Activated CD4-positive, alpha-beta T cell treated with anti-CD3 and anti-CD28 coated beads, Interleukin-2, amount 10 ng/mL, durations not matched to agents 24 days and 14 days (primary cell): ENCODE measurements around the gene GSK3B. TPM values are rescaled to one million over a fixed set of nuclear protein-coding genes. Genes with fewer than 3 reads are reported as not detected.

Source experiments
- DNase-seq: peaks from one replicate; pipeline ENCODE4 v3.0.0; 2022
- H3K27ac Mint-ChIP-seq: one replicate; pipeline ENCODE4 v1.8.0; 2022; ENCODE audit warnings: mild to moderate bottlenecking, mixed read lengths
- H3K27me3 Mint-ChIP-seq: one replicate; pipeline ENCODE4 v1.8.0; 2022; ENCODE audit warnings: mixed read lengths
- H3K36me3 Mint-ChIP-seq: one replicate; pipeline ENCODE4 v1.8.0; 2022; ENCODE audit warnings: low read depth, mild to moderate bottlenecking, mixed read lengths
- H3K4me1 Mint-ChIP-seq: one replicate; pipeline ENCODE4 v1.8.0; 2021; ENCODE audit warnings: mixed read lengths
- H3K4me3 Mint-ChIP-seq: one replicate; pipeline ENCODE4 v1.8.0; 2022; ENCODE audit warnings: mild to moderate bottlenecking, moderate library complexity, mixed read lengths
- H3K9me3 Mint-ChIP-seq: one replicate; pipeline ENCODE4 v1.8.0; 2021; ENCODE audit warnings: mixed read lengths
- intact Hi-C: fragments of 100-400 bp; cut with micrococcal nuclease; formaldehyde crosslinking; loops from one replicate; pipeline ENCODE4 v1.15.1; 2023
- total RNA-seq: library from RNA; stranded (reverse); gene quantifications from 2 replicates; pipeline ENCODE4 v1.2.3, GENCODE V29; 2022

The GSK3B gene
- total RNA-seq, 1 donor from 2014 or later, result 37.1 TPM

DNA sequence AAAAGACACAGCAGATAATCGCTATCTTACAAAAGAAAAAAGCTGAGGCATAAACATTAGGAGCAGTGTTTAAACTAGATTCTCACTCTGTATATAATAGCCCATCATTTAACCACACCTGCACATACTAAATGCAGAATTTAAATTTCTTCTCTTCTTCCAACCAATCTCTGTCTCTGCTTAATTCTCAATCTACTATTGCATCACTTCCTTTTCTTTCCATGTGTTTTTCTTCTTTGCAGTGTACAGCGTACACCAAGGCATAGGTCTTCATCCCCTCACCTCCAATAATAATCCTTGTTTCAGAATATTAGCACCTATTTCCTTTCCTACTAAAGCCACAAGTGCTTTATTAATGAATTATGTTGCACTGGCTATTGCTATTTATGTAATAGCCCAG is 221.5 kb downstream of the GSK3B start:
- Mint-ChIP-seq H3K27me3 (no peaks in the 10 kb centered on the region), H3K27ac (no peak overlapping the region), H3K9me3 (no peaks in the 10 kb centered on the region), H3K36me3 (peaks cover 7% of the 10 kb centered on the region), H3K4me3 (no peak overlapping the region), H3K4me1 (peaks cover 11% of the 10 kb centered on the region)
- no peak for DNase-seq
- intact Hi-C loops, result no loop called here

DNA sequence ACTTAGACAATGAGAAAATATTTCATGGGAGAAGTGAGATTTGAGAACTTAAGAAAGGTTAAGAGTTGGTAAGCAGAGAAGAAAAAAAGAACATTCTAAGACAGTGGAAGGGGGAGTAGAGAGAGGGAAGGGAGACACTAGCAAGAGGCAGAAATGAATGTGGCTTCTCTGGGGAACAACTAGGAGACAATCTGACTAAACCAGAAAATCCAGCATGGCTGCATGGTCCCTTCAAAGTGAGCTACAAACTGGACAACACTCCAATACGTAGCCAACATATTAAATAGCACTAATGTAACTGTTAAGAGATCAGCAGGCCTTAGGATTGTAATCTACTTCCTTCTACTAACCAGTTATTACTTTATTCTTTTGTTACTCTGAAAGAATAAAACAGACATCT is 222.7 kb downstream of the GSK3B start:
- Mint-ChIP-seq H3K27me3 (no peaks in the 10 kb centered on the region), H3K9me3 (no peaks in the 10 kb centered on the region), H3K36me3 (peaks cover 8% of the 10 kb centered on the region), H3K4me1 (peaks cover 11% of the 10 kb centered on the region), H3K27ac (no peak overlapping the region), H3K4me3 (no peak overlapping the region)
- no peak for DNase-seq
- intact Hi-C loops, result no loop called here

DNA sequence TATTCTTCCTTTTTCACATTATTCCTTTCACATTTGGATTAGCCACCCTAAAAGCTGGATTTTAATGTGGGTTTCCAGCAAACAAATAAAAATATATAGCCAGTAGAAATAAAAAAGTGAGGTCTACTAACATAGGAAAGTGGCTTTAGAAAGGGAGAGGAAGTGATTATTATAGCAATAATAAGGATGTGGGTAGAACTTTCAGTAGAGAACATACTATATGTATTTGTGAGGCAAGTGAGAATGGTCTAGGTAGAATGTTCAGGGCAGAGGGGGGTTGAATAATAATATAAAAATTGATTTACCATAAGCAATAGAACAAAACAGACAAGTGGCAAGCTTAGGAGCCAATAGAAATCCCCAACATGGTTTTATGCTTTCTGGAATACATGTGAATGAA is 223.7 kb downstream of the GSK3B start:
- Mint-ChIP-seq H3K27me3 (no peaks in the 10 kb centered on the region), H3K4me3 (no peak overlapping the region), H3K36me3 (peaks cover 13% of the 10 kb centered on the region), H3K27ac (no peak overlapping the region), H3K4me1 (peaks cover 11% of the 10 kb centered on the region), H3K9me3 (no peaks in the 10 kb centered on the region)
- no peak for DNase-seq
- intact Hi-C loops, result no loop called here

- H3K9me3 Mint-ChIP-seq, result no peaks in the 10 kb centered on the region
- peaks cover 2% of the 10 kb centered on the region for H3K4me1 Mint-ChIP-seq
- no peak overlapping the region for H3K27ac Mint-ChIP-seq
- DNase-seq, result no peak
- no peak overlapping the region for H3K4me3 Mint-ChIP-seq
- peaks cover 34% of the 10 kb centered on the region for H3K36me3 Mint-ChIP-seq
- no peaks in the 10 kb centered on the region for H3K27me3 Mint-ChIP-seq
- intact Hi-C loops, result no loop called here
These were observed 229.8 kb downstream of the GSK3B start for GRCh38 chr3:119864476-119864875.

DNA sequence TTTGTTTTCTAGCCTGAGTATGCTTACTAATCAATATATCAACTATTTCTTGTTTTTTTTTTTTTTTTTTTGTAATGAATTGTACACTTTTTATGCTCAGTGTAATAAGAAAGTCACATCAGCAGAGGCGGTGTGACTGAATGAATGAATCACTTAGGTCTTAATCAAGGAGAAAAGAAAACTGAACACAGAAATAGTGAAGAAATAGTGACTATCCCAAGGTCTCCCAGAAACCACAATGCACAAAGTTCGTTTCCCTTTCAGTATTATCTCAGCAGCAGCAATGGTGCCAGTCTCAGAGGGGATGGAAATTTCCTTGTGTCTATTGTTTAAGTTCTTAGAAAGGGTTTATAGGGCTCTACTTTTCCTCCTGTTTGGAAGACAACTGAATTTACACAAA is 231.6 kb downstream of the GSK3B start:
- H3K27ac Mint-ChIP-seq, result no peak overlapping the region
- H3K36me3 Mint-ChIP-seq, result peaks cover 47% of the 10 kb centered on the region
- DNase-seq, result no peak
- no peaks in the 10 kb centered on the region for H3K27me3 Mint-ChIP-seq
- intact Hi-C loops, result no loop called here
- H3K4me1 Mint-ChIP-seq, result peaks cover 6% of the 10 kb centered on the region
- H3K9me3 Mint-ChIP-seq, result peaks cover 7% of the 10 kb centered on the region
- no peak overlapping the region for H3K4me3 Mint-ChIP-seq

DNA sequence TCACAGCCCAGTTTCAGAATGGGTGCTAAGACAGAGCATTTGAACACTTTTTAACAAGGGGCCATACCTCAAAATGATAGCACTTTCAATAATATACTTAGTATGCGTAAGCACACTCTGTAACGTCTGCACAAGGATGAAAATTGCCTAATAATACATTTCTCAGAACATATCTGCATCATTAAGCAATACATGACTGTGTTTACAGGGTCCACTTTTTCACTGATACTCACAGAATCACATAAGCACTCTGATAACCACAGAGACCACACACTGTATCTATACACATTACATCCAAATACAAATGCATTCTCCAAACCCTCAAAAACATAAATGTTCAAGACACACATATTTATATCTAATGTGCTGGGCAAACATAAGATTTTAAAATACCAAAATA is 232.6 kb downstream of the GSK3B start:
- Mint-ChIP-seq H3K9me3 (peaks cover 13% of the 10 kb centered on the region), H3K27me3 (no peaks in the 10 kb centered on the region), H3K4me1 (peaks cover 10% of the 10 kb centered on the region), H3K4me3 (no peak overlapping the region), H3K36me3 (peaks cover 56% of the 10 kb centered on the region), H3K27ac (no peak overlapping the region)
- intact Hi-C loops, result no loop called here
- no peak for DNase-seq

DNA sequence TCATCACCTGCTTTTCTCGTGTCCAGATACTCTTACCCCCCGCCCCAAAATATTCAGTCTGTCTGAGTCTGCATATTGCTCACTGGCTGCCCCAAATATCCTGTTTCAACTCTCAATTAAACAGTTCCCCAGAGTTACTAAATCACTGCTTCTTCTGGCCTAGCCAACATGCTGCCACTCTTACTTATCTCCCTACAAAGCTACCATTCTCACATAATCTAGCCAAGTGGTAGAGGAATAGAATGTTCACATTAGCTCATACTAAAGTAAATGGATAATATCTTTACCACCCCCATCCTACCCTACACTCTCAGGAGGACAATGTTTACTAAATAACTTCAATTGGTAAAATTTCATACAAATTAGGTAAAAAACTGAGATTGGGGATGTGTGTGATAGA is 234.5 kb downstream of the GSK3B start:
- H3K27me3 Mint-ChIP-seq, result no peaks in the 10 kb centered on the region
- H3K9me3 Mint-ChIP-seq, result peaks cover 21% of the 10 kb centered on the region
- H3K36me3 Mint-ChIP-seq, result peaks cover 65% of the 10 kb centered on the region
- intact Hi-C loops, result no loop called here
- no peak overlapping the region for H3K4me3 Mint-ChIP-seq
- DNase-seq, result no peak
- no peak overlapping the region for H3K27ac Mint-ChIP-seq
- peaks cover 10% of the 10 kb centered on the region for H3K4me1 Mint-ChIP-seq

DNA sequence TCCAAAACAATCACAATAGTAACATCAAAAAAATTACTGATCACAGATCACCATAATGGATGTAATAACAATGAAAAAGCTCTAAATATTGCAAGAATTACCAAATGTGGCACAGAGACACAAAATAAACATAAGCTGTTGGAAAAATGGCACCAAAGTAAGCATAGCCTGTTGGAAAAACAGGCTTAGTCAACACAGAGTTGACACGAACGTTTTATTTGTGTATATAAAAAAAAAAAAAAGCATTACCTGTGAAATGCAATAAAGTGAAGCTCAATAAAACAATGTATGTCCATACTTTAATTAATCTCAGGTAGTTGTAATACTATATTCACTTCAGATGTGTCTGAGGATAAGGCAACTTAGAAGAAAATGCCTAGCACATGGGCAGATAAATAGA is 235.3 kb downstream of the GSK3B start:
- Mint-ChIP-seq H3K27ac (no peak overlapping the region), H3K36me3 (peaks cover 70% of the 10 kb centered on the region), H3K4me3 (no peak overlapping the region)

DNA sequence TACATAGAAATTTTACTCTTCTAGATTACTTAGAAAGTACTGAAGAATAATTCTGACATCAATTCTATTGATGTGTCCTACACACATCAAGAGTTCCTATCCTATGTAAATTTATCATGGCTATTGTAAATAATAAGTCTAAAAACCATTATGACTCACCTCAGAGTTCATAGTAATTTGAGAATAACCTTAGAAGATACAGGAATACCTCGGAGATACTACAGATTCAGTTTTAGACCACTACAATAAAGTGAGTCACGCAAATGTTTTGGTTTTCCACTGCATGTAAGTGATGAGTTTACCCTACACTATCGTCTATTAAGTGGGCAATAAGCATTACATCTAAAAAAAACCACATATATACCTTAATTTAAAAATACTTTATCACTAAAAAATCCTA is 237.6 kb downstream of the GSK3B start:
- peaks cover 8% of the 10 kb centered on the region for H3K4me1 Mint-ChIP-seq
- no peak for DNase-seq
- H3K4me3 Mint-ChIP-seq, result no peak overlapping the region
- no peak overlapping the region for H3K27ac Mint-ChIP-seq
- peaks cover 24% of the 10 kb centered on the region for H3K9me3 Mint-ChIP-seq
- no peaks in the 10 kb centered on the region for H3K27me3 Mint-ChIP-seq
- peaks cover 66% of the 10 kb centered on the region for H3K36me3 Mint-ChIP-seq
- intact Hi-C loops, result no loop called here

More for the DNA sequence above, 235.3 kb downstream of the GSK3B start:
- Mint-ChIP-seq H3K9me3 (peaks cover 24% of the 10 kb centered on the region), H3K27me3 (no peaks in the 10 kb centered on the region), H3K4me1 (peaks cover 10% of the 10 kb centered on the region)
- intact Hi-C loops, result no loop called here
- DNase-seq, result no peak

GRCh38 chr3:119849126-119849525 is 245.1 kb downstream of the GSK3B start:
- peaks cover 4% of the 10 kb centered on the region for H3K9me3 Mint-ChIP-seq
- no peaks in the 10 kb centered on the region for H3K27me3 Mint-ChIP-seq
- no peak overlapping the region for H3K27ac Mint-ChIP-seq

GRCh38 chr3:119841808-119842471 is 252.3 kb downstream of the GSK3B start:
- Mint-ChIP-seq H3K27me3 (no peaks in the 10 kb centered on the region), H3K36me3 (peaks cover 34% of the 10 kb centered on the region), H3K4me1 (no peaks in the 10 kb centered on the region), H3K27ac (no peak overlapping the region), H3K9me3 (peaks cover 9% of the 10 kb centered on the region), H3K4me3 (no peak overlapping the region)
- DNase-seq, result no peak
- intact Hi-C loops, result no loop called here

More at GRCh38 chr3:119849126-119849525, 245.1 kb downstream of the GSK3B start:
- no peak for DNase-seq
- intact Hi-C loops, result no loop called here
- H3K36me3 Mint-ChIP-seq, result peaks cover 39% of the 10 kb centered on the region
- no peaks in the 10 kb centered on the region for H3K4me1 Mint-ChIP-seq
- H3K4me3 Mint-ChIP-seq, result no peak overlapping the region

DNA sequence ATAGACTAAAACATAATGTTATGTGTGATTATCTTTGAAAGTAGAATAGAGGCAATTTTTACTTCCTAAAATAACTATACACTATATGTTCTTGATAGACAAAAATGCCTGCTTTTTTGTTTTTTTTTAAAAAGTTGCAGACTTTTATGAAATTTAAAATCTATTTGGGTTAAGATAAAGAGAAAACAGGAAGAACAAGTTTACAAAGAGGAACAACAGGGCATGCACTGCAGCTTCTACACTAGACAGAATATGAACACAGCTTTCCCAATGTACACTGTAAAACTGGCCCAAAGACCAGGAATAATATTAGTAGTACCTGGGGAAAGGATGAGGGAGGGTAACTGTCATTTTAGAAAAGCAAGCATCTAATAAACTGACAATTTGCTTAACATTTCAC is 258.7 kb downstream of the GSK3B start:
- Mint-ChIP-seq H3K36me3 (peaks cover 9% of the 10 kb centered on the region), H3K4me1 (peaks cover 5% of the 10 kb centered on the region), H3K27me3 (no peaks in the 10 kb centered on the region), H3K4me3 (no peak overlapping the region), H3K27ac (no peak overlapping the region), H3K9me3 (no peaks in the 10 kb centered on the region)
- DNase-seq, result no peak
- intact Hi-C loops, result no loop called here

- no peak for DNase-seq
- no peak overlapping the region for H3K4me3 Mint-ChIP-seq
- no peaks in the 10 kb centered on the region for H3K9me3 Mint-ChIP-seq
- peaks cover 5% of the 10 kb centered on the region for H3K4me1 Mint-ChIP-seq
- H3K27ac Mint-ChIP-seq, result no peak overlapping the region
- H3K36me3 Mint-ChIP-seq, result peaks cover 9% of the 10 kb centered on the region
- no peaks in the 10 kb centered on the region for H3K27me3 Mint-ChIP-seq
- intact Hi-C loops, result no loop called here
These were observed 259.4 kb downstream of the GSK3B start for GRCh38 chr3:119834754-119835370.

- Mint-ChIP-seq H3K27ac (no peak overlapping the region), H3K4me1 (peaks cover 5% of the 10 kb centered on the region), H3K4me3 (no peak overlapping the region), H3K9me3 (no peaks in the 10 kb centered on the region), H3K27me3 (no peaks in the 10 kb centered on the region), H3K36me3 (peaks cover 5% of the 10 kb centered on the region)
- intact Hi-C loops, result no loop called here
- DNase-seq, result no peak
These were observed 262.3 kb downstream of the GSK3B start for GRCh38 chr3:119831941-119832371.

DNA sequence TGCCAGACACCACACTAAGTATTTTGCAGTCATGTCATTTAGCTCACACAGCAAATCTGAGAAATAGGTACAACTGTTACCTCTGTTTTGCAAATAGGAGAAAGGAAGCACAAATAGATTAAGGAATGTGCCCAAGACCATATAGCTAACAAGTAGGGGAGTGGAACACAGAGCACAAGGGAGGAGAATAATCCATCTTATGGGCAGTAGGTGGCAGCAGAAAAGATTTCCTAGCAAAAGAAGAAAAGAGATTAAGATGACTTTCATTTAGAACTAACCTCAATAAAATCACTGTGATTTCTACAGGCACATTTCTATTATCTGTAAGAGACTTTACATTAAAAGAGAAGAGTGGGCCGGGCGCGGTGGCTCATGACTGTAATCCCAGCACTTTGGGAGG is 263.2 kb downstream of the GSK3B start:
- intact Hi-C loops, result no loop called here
- peak; percentile 43 for DNase-seq
- Mint-ChIP-seq H3K27me3 (no peaks in the 10 kb centered on the region), H3K36me3 (peaks cover 5% of the 10 kb centered on the region), H3K4me3 (no peak overlapping the region), H3K9me3 (no peaks in the 10 kb centered on the region), H3K4me1 (peaks cover 5% of the 10 kb centered on the region), H3K27ac (no peak overlapping the region)
